GM21528 (cell line): ENCODE measurements around the gene ALOX5AP.

Experiments
- ATAC-seq: cut with Tn5 transposase; IDR thresholded peaks from one replicate; pipeline ENCODE4 v1.9.1; 2021; ENCODE audit warnings: mild to moderate bottlenecking, moderate library complexity; ENCODE audit not compliant: unreplicated experiment, low FRiP score

The ALOX5AP gene

GRCh38 chr13:30791354-30792001, 56.1 kb downstream of the ALOX5AP start:
- no peak for ATAC-seq

DNA sequence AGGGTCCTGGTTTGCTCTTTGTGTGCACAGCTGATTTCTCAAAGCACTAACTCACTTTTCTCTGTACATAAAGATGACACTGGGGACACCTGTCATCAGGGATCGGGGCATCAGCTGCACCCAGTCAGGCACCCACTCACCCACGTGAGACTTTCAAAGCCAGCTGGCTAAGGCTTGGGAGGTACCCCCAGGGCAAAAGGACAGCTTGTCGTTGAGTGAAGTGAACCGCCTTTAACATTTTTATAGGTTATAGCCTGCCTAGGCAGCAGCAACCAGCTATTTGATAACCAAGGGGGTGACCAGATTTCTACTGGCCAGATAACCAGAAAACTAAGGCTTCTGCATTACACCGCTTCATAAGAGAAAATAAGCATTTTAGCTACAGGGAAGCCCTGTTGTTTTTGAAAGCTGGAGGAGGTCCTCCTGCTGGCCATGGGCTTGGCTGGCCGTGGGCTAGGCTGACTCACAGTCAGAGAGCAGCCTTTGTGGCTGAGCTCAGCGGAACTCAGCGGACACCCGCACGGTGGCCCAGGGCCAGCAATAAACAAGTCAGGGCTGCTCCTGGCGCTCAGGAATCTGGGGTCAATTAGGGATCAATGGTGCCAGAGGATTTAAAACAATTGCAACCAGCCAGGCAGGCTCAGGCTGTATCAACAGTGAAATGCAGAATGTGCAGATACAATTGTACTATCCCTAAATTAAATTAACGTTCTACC, 57.1 kb downstream of the ALOX5AP start:
- ATAC-seq, result no peak

- no peak for ATAC-seq
These were observed 60.8 kb downstream of the ALOX5AP start for GRCh38 chr13:30796132-30796572.

DNA sequence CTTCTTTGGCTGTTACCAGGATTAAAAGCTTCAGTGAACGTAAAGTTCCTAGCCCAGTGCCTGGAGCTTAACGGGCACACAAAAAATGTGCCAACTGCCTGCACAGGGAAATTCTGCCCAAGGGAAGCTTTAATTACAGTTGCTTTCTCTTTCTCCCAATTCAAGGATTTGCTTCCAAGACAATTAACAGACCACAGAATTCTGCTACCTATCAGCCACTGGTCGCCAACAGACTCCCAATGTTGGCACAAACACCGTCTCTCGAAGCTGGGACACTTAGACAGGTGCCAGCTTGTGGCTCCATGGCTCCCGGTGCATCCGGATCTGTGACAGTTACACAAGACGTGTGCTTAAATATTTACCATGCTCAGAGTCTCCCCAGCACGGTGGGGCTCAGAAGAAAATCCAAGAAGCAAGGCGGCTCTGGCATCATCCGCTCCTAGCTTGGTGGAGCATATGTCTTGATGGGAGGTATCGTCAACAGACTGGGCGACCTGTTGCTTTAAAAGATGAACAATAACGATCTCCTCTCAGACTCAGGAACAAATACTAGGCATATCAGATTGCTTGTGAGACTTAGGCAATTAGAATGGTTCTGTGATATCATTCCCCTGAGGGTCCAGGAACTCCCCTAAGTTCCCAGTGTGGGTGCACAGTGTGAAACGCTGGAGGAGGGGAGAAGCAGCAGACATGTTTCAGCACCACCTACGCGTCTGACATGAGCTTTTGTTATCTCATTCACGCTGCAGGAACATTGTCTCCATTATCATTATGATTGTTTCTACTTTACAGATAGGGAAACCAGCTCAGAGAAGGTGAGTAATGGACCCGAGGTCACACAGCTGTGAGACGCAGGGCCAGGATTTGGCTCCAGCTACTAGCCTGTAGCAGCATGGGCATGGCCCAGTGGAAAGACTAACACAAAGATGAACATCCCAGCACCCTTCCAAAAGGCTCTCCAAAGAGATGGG, 61.6 kb downstream of the ALOX5AP start:
- no peak for ATAC-seq

GRCh38 chr13:30797847-30798535, 62.6 kb downstream of the ALOX5AP start:
- no peak for ATAC-seq

- no peak for ATAC-seq
These were observed 63.5 kb downstream of the ALOX5AP start for GRCh38 chr13:30798776-30799355.

- ATAC-seq, result no peak
These were observed 64.0 kb downstream of the ALOX5AP start for GRCh38 chr13:30799356-30799824.

GRCh38 chr13:30800107-30800506, 64.8 kb downstream of the ALOX5AP start:
- no peak for ATAC-seq

GRCh38 chr13:30802501-30802900, 67.2 kb downstream of the ALOX5AP start:
- no peak for ATAC-seq

GRCh38 chr13:30802953-30803478, 67.7 kb downstream of the ALOX5AP start:
- peak; percentile 78 for ATAC-seq

GRCh38 chr13:30803749-30804148, 68.4 kb downstream of the ALOX5AP start:
- ATAC-seq, result no peak

GRCh38 chr13:30804474-30804873, 69.1 kb downstream of the ALOX5AP start:
- ATAC-seq, result no peak

DNA sequence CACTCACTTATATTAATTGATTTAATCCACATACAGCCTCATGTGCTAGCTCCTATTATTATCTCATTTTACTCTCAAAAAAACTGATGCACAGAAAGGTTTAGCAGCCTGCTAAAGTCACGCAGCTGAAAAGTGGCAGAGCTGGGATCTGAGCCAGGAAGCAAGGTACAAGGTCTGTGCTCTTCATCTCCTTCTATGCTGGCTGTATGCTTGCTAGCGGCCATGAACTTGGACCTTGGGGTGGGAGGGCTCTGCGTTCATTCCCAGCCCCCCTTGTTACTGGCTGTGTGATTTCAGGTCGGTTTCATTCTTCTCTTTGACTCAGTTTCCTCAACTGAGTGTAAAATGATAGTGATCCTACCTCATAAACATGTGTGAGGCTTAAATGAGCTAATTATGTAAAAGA, 69.8 kb downstream of the ALOX5AP start:
- no peak for ATAC-seq

GRCh38 chr13:30805603-30806011, 70.3 kb downstream of the ALOX5AP start:
- ATAC-seq, result no peak

DNA sequence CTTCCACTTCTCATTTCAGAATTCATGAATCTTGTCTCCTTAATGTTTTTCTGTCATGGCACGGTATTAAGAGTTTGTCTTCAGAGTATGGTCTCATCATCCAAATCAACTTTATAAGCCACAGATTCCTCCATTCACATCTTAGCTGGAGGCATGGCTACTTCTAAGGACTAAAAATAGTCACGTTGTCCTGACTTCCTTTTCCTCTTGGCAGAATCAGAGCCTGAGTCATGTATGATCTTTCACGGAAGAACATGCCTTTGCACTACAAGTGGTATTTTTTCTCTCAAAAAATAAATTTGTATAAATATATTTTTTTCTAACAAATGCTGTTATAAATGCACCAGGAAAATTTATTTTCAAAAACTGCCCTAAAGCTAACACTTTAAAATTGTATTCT, 71.4 kb downstream of the ALOX5AP start:
- no peak for ATAC-seq

DNA sequence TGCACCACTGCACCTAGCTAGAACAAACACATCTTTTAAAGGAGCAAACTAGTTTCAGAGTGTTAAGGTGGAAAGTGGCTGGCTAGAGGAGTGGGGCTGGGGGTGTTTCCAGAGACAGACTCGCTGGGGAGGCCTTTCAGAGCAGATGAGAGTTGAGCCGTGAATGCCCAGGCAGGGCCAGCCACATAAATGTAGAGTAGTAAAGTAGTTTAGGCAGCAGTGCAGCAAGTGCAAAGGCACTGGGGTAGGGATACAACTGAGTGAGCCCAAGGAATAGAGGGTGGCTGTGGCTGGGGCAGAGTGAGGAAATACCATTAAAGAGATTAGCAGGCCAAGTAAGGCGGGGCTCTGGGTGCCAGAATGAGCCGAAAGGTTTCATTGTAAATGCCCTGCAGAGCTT, 72.0 kb downstream of the ALOX5AP start:
- no peak for ATAC-seq

GRCh38 chr13:30808600-30808999, 73.3 kb downstream of the ALOX5AP start:
- ATAC-seq, result no peak

DNA sequence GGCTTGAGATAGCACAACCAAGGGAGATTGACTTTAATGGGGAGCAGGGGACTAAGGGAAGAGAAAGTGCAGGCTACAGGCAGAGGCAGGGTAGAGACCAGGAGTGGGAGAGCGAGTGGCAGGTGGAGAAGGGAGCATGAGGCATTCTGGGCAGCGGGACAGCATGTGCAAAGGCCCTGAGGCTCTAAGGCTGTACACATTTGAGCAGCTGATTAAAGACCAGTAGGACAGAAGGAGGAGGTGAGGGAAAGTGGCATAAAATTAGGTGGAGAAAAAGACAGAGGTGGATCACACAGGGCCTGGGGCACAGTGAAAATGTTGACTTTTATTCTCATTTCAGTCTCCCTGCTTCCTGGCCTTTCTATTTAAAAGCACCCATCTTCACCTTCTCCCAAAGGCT, 74.4 kb downstream of the ALOX5AP start:
- no peak for ATAC-seq

DNA sequence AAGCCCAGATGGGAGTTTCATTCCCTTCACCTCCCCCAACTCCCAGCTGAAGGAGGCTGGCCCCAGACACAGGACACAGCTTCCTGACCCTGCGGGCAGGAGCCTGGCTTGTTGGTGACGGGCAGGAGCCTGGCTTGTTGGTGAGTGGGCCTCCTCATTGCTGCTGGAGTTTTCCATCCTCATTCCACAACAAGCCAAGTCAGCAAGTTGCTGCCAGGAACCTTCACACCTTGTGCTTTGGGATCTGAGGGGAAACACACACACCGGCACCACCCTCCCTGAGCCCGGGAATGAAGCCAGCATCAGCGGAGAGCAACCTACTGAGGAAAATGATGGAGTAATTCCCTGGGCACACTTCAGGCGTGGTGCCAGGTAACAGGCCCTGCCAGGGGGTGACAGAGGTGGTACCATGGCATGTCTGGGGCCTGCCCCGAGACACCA, 74.9 kb downstream of the ALOX5AP start:
- no peak for ATAC-seq

GRCh38 chr13:30810801-30811200, 75.5 kb downstream of the ALOX5AP start:
- ATAC-seq, result no peak
